Astrocyte (in vitro differentiated cells and primary cell): Measurements from ENCODE around the gene POMGNT1. TPM values are rescaled to one million over a fixed set of nuclear protein-coding genes. Genes with fewer than 3 reads are reported as not detected.
"Not testable (repeated sequence)": the region's sequence is repeated elsewhere in the genome, so short reads cannot be mapped to it uniquely, and the experiment has no call there.

Experiments used
- DNase-seq: peaks from one replicate; pipeline ENCODE4 v3.0.0-alpha.2; 2010; ENCODE audit warnings: low read depth
- FAIRE-seq: peaks from 2 replicates; lab custom pipeline; 2011; peaks lifted over from hg19 to GRCh38; lab: Jason Lieb, UNC
- H2AFZ ChIP-seq: 2 replicates; pipeline ENCODE4 v1.6.0; 2012; ENCODE audit warnings: low read depth, low read length, inconsistent platforms
- H3K27ac ChIP-seq: 2 replicates; pipeline ENCODE4 v1.5.1; 2011; ENCODE audit warnings: low read depth, low read length, inconsistent platforms
- H3K27me3 ChIP-seq: 2 replicates; pipeline ENCODE4 v1.6.0; 2011; ENCODE audit warnings: low read length, inconsistent platforms; ENCODE audit not compliant: insufficient read depth
- H3K36me3 ChIP-seq: 2 replicates; pipeline ENCODE4 v1.5.1; 2011; ENCODE audit warnings: low read length, inconsistent platforms; ENCODE audit not compliant: insufficient read depth
- H3K4me1 ChIP-seq: 2 replicates; pipeline ENCODE4 v1.5.1; 2011; ENCODE audit warnings: low read length, inconsistent platforms; ENCODE audit not compliant: insufficient read depth
- H3K4me2 ChIP-seq: 2 replicates; pipeline ENCODE4 v1.6.0; 2012; ENCODE audit warnings: low read length, inconsistent platforms
- H3K4me3 ChIP-seq: 2 replicates; pipeline ENCODE4 v1.5.1; 2011; ENCODE audit warnings: low read depth, mild to moderate bottlenecking, low read length, inconsistent platforms; ENCODE audit not compliant: insufficient read depth
- H3K79me2 ChIP-seq: 2 replicates; pipeline ENCODE4 v1.6.0; 2012; ENCODE audit warnings: mild to moderate bottlenecking, low read length, inconsistent platforms; ENCODE audit not compliant: insufficient read depth
- H3K9ac ChIP-seq: 2 replicates; pipeline ENCODE4 v1.6.0; 2012; ENCODE audit warnings: mild to moderate bottlenecking, low read length, inconsistent platforms
- H3K9me3 ChIP-seq: 2 replicates; pipeline ENCODE4 v1.5.1; 2012; ENCODE audit warnings: low read depth, mild to moderate bottlenecking, low read length, inconsistent platforms; ENCODE audit not compliant: insufficient read depth
- H4K20me1 ChIP-seq: 2 replicates; pipeline ENCODE4 v1.6.0; 2012; ENCODE audit warnings: low read length, inconsistent platforms; ENCODE audit not compliant: insufficient read depth
- H3K27ac Mint-ChIP-seq: one replicate; pipeline ENCODE4 v1.8.0; 2021; ENCODE audit warnings: mild to moderate bottlenecking, mixed read lengths; ENCODE audit not compliant: unreplicated experiment
- H3K27me3 Mint-ChIP-seq: one replicate; pipeline ENCODE4 v1.8.0; 2021; ENCODE audit warnings: low read depth, mixed read lengths; ENCODE audit not compliant: unreplicated experiment
- H3K36me3 Mint-ChIP-seq: one replicate; pipeline ENCODE4 v1.8.0; 2021; ENCODE audit warnings: low read depth, mixed read lengths; ENCODE audit not compliant: unreplicated experiment
- H3K4me1 Mint-ChIP-seq: one replicate; pipeline ENCODE4 v1.8.0; 2021; ENCODE audit warnings: low read depth, mixed read lengths; ENCODE audit not compliant: unreplicated experiment
- H3K4me3 Mint-ChIP-seq: one replicate; pipeline ENCODE4 v1.8.0; 2021; ENCODE audit warnings: mild to moderate bottlenecking, moderate library complexity, mixed read lengths; ENCODE audit not compliant: unreplicated experiment
- H3K9me3 Mint-ChIP-seq: one replicate; pipeline ENCODE4 v1.8.0; 2021; ENCODE audit warnings: mild to moderate bottlenecking, mixed read lengths; ENCODE audit not compliant: unreplicated experiment
- CTCF ChIP-seq: IDR thresholded peaks from 2 replicates; pipeline ENCODE4 v1.5.1; 2011; ENCODE audit warnings: low read depth, mild to moderate bottlenecking, inconsistent platforms, low read length, moderate library complexity; ENCODE audit not compliant: insufficient read depth
- EZH2 ChIP-seq: IDR thresholded peaks from 2 replicates; pipeline ENCODE4 v1.6.1; 2012; ENCODE audit warnings: mild to moderate bottlenecking, low read length, inconsistent platforms; ENCODE audit not compliant: insufficient read depth
- total RNA-seq: library from RNA; stranded (reverse); gene quantifications from 2 replicates; pipeline ENCODE4 v1.2.1, GENCODE V29; 2021

Gene POMGNT1
- total RNA-seq, 1 donor from 2014 or later, result 55.1 TPM

GRCh38 chr1:46246548-46247435, 48.6 kb upstream of the POMGNT1 start:
- H3K27me3 ChIP-seq, result no peaks in the 10 kb centered on the region
- Mint-ChIP-seq H3K27me3 (no peaks in the 10 kb centered on the region), H3K36me3 (no peaks in the 10 kb centered on the region), H3K4me1 (no peaks in the 10 kb centered on the region), H3K4me3 (peak overlapping the region; percentile 91), H3K27ac (peak overlapping the region; percentile 93), H3K9me3 (no peaks in the 10 kb centered on the region)
- peak overlapping the region; percentile 75 for H3K4me3 ChIP-seq
- H2AFZ ChIP-seq, result peak overlapping the region; percentile 87
- peak overlapping the region; percentile 96 for H3K4me2 ChIP-seq
- TF ChIP-seq EZH2 (no peak), CTCF (no peak)
- no peaks in the 10 kb centered on the region for H3K9me3 ChIP-seq
- no peaks in the 10 kb centered on the region for H4K20me1 ChIP-seq
- H3K9ac ChIP-seq, result peak overlapping the region; percentile 88
- no peak for FAIRE-seq
- peaks cover 3% of the 10 kb centered on the region for H3K36me3 ChIP-seq
- peak; percentile 54 for DNase-seq
- peak overlapping the region; percentile 81 for H3K27ac ChIP-seq
- peaks cover 20% of the 10 kb centered on the region for H3K79me2 ChIP-seq
- H3K4me1 ChIP-seq, result peaks cover 17% of the 10 kb centered on the region

- Histone ChIP-seq H3K79me2 (peaks cover 20% of the 10 kb centered on the region), H3K4me1 (peaks cover 17% of the 10 kb centered on the region), H3K4me2 (peak overlapping the region; percentile 96), H3K9ac (peak overlapping the region; percentile 88)
- not testable (repeated sequence) for H3K36me3 ChIP-seq, H3K4me3 ChIP-seq, H3K27me3 Mint-ChIP-seq, H3K9me3 Mint-ChIP-seq, H2AFZ ChIP-seq, DNase-seq, H3K27ac ChIP-seq, H3K27me3 ChIP-seq, H3K4me1 Mint-ChIP-seq, H4K20me1 ChIP-seq, FAIRE-seq, H3K4me3 Mint-ChIP-seq, H3K36me3 Mint-ChIP-seq, H3K9me3 ChIP-seq, H3K27ac Mint-ChIP-seq
Observed at GRCh38 chr1:46246136-46246535, 47.9 kb upstream of the POMGNT1 start.

GRCh38 chr1:46244656-46245371, 46.6 kb upstream of the POMGNT1 start:
- H2AFZ ChIP-seq, result no peak overlapping the region
- DNase-seq (no peak), FAIRE-seq (no peak)

GRCh38 chr1:46243831-46244230, 45.6 kb upstream of the POMGNT1 start:
- H3K27ac ChIP-seq, H3K27ac Mint-ChIP-seq, H3K4me1 Mint-ChIP-seq, H3K4me2 ChIP-seq, H3K4me3 Mint-ChIP-seq, H3K9ac ChIP-seq, H3K79me2 ChIP-seq, H3K36me3 Mint-ChIP-seq, H3K9me3 ChIP-seq, H3K4me3 ChIP-seq, H3K27me3 ChIP-seq, FAIRE-seq, H2AFZ ChIP-seq, H3K27me3 Mint-ChIP-seq, DNase-seq, H4K20me1 ChIP-seq, H3K9me3 Mint-ChIP-seq, H3K36me3 ChIP-seq: not testable (repeated sequence)
- H3K4me1 ChIP-seq, result peaks cover 17% of the 10 kb centered on the region

More at GRCh38 chr1:46244656-46245371, 46.6 kb upstream of the POMGNT1 start:
- Histone ChIP-seq H3K36me3 (no peaks in the 10 kb centered on the region), H4K20me1 (no peaks in the 10 kb centered on the region), H3K4me3 (no peak overlapping the region), H3K9ac (no peak overlapping the region), H3K27ac (no peak overlapping the region), H3K27me3 (no peaks in the 10 kb centered on the region), H3K9me3 (no peaks in the 10 kb centered on the region), H3K4me2 (no peak overlapping the region), H3K79me2 (peaks cover 19% of the 10 kb centered on the region), H3K4me1 (peaks cover 17% of the 10 kb centered on the region)
- Mint-ChIP-seq H3K9me3 (peaks cover under 1% of the 10 kb centered on the region), H3K27me3 (no peaks in the 10 kb centered on the region), H3K4me3 (no peak overlapping the region), H3K36me3 (no peaks in the 10 kb centered on the region), H3K4me1 (no peaks in the 10 kb centered on the region), H3K27ac (no peak overlapping the region)
- no peak for TF ChIP-seq EZH2
- peak; percentile 43 for TF ChIP-seq CTCF
